WTC11 (cell line): ENCODE results near the gene SH2D3C. TPM values are rescaled to one million over a fixed set of nuclear protein-coding genes. Genes with fewer than 3 reads are reported as not detected.

ENCODE experiments used
- ATAC-seq: fragments of 200-7000 bp; cut with Tn5 transposase; 2 replicates; pipeline ENCODE4 v1.10.0; 2021; ENCODE audit warnings: mild to moderate bottlenecking, moderate library complexity
- CTCF ChIA-PET: fragments of 300-600 bp; sonication (Branson Sonifier 250); formaldehyde crosslinking; loops from one replicate; lab custom pipeline; 2021; ENCODE audit warnings: antibody characterized with exemption; lab: Charles Lee
- POLR2A ChIA-PET: fragments of 350-600 bp; sonication (Branson Sonifier 250); formaldehyde crosslinking; loops from one replicate; lab custom pipeline; 2021; ENCODE audit warnings: antibody characterized with exemption; lab: Charles Lee
- DNase-seq: peaks from one replicate; pipeline ENCODE4 v3.0.0; 2021; ENCODE audit warnings: low spot score
- H3K27ac Mint-ChIP-seq: 2 replicates; pipeline ENCODE4 v1.8.0; 2021; ENCODE audit warnings: mixed read lengths
- H3K27me3 Mint-ChIP-seq: 2 replicates; pipeline ENCODE4 v1.8.0; 2021; ENCODE audit warnings: low read depth, mild to moderate bottlenecking, moderate library complexity, mixed read lengths
- H3K36me3 Mint-ChIP-seq: 2 replicates; pipeline ENCODE4 v1.8.0; 2021; ENCODE audit warnings: mixed read lengths
- H3K4me1 Mint-ChIP-seq: 2 replicates; pipeline ENCODE4 v1.8.0; 2022; ENCODE audit warnings: mixed read lengths
- H3K4me3 Mint-ChIP-seq: 2 replicates; pipeline ENCODE4 v1.8.0; 2021; ENCODE audit warnings: mild to moderate bottlenecking, moderate library complexity, mixed read lengths
- H3K9me3 Mint-ChIP-seq: 2 replicates; pipeline ENCODE4 v1.8.0; 2021; ENCODE audit warnings: mixed read lengths
- AR ChIP-seq: fragments of 250-450 bp; sonication (Bioruptor Pico); IDR thresholded peaks from 2 replicates; pipeline ENCODE4 v1.9.0; 2021; ENCODE audit warnings: mild to moderate bottlenecking
- CREB1 ChIP-seq: sonication (generic); formaldehyde crosslinking; IDR thresholded peaks from 2 replicates; pipeline ENCODE4 v1.8.0; 2023; ENCODE audit warnings: mild to moderate bottlenecking, missing genetic modification reagents
- CTCF ChIP-seq: fragments of 200-600 bp; IDR thresholded peaks from 2 replicates; pipeline ENCODE4 v1.8.0; 2022; ENCODE audit warnings: antibody characterized with exemption
- E2F4 ChIP-seq: sonication (generic); formaldehyde crosslinking; IDR thresholded peaks from 2 replicates; pipeline ENCODE4 v1.8.1; 2022; ENCODE audit warnings: low read depth, mild to moderate bottlenecking, moderate library complexity, missing genetic modification reagents, borderline replicate concordance
- EMX1 ChIP-seq: fragments of 250-450 bp; sonication (Bioruptor Pico); IDR thresholded peaks from 2 replicates; pipeline ENCODE4 v1.8.0; 2021; ENCODE audit warnings: mild to moderate bottlenecking
- FOXJ3 ChIP-seq: sonication (generic); formaldehyde crosslinking; IDR thresholded peaks from 2 replicates; pipeline ENCODE4 v1.9.0; 2021; ENCODE audit warnings: missing genetic modification reagents, mild to moderate bottlenecking, borderline replicate concordance
- FOXK1 ChIP-seq: sonication (generic); formaldehyde crosslinking; IDR thresholded peaks from 2 replicates; pipeline ENCODE4 v1.8.0; 2022; ENCODE audit warnings: mild to moderate bottlenecking, moderate library complexity, missing genetic modification reagents
- GABPB1 ChIP-seq: sonication (generic); formaldehyde crosslinking; IDR thresholded peaks from 2 replicates; pipeline ENCODE4 v1.8.1; 2023; ENCODE audit warnings: mild to moderate bottlenecking, missing genetic modification reagents
- IRF2 ChIP-seq: sonication (generic); formaldehyde crosslinking; IDR thresholded peaks from 2 replicates; pipeline ENCODE4 v1.8.0; 2022; ENCODE audit warnings: low read depth, missing genetic modification reagents, borderline replicate concordance
- JAZF1 ChIP-seq: fragments of 250-450 bp; sonication (Bioruptor Pico); IDR thresholded peaks from 2 replicates; pipeline ENCODE4 v1.9.0; 2021; ENCODE audit warnings: moderate library complexity, mild to moderate bottlenecking, inconsistent platforms
- KAT7 ChIP-seq: sonication (generic); formaldehyde crosslinking; IDR thresholded peaks from 2 replicates; pipeline ENCODE4 v1.8.1; 2023; ENCODE audit warnings: missing genetic modification reagents, mild to moderate bottlenecking, borderline replicate concordance
- MAX ChIP-seq: sonication (generic); formaldehyde crosslinking; IDR thresholded peaks from 2 replicates; pipeline ENCODE4 v1.8.0; 2022; ENCODE audit warnings: mild to moderate bottlenecking, missing genetic modification reagents
- MLX ChIP-seq: sonication (generic); formaldehyde crosslinking; IDR thresholded peaks from 2 replicates; pipeline ENCODE4 v1.8.1; 2023; ENCODE audit warnings: mild to moderate bottlenecking, missing genetic modification reagents, moderate library complexity
- PRRX2 ChIP-seq: fragments of 250-450 bp; sonication (Bioruptor Pico); IDR thresholded peaks from 2 replicates; pipeline ENCODE4 v1.8.0; 2021; ENCODE audit warnings: mild to moderate bottlenecking
- RORB ChIP-seq: fragments of 250-450 bp; sonication (Bioruptor Pico); IDR thresholded peaks from 2 replicates; pipeline ENCODE4 v1.9.0; 2021; ENCODE audit warnings: mild to moderate bottlenecking
- TEAD4 ChIP-seq: sonication (generic); formaldehyde crosslinking; IDR thresholded peaks from 2 replicates; pipeline ENCODE4 v1.8.0; 2022; ENCODE audit warnings: mild to moderate bottlenecking, missing genetic modification reagents
- ZBTB21 ChIP-seq: sonication (generic); formaldehyde crosslinking; IDR thresholded peaks from 2 replicates; pipeline ENCODE4 v1.8.1; 2023; ENCODE audit warnings: mild to moderate bottlenecking, missing genetic modification reagents, borderline replicate concordance
- ZNF138 ChIP-seq: sonication (generic); formaldehyde crosslinking; conservative IDR thresholded peaks from 2 replicates; pipeline ENCODE4 v1.8.1; 2022; ENCODE audit warnings: mild to moderate bottlenecking, moderate library complexity, missing genetic modification reagents
- ZSCAN18 ChIP-seq: fragments of 250-450 bp; sonication (Bioruptor Pico); IDR thresholded peaks from 2 replicates; pipeline ENCODE4 v2.1.2; 2022; ENCODE audit warnings: mild to moderate bottlenecking, moderate library complexity
- total RNA-seq: library from RNA; stranded (reverse); gene quantifications from 3 replicates; pipeline ENCODE4 v1.2.3, GENCODE V29; 2021

Gene SH2D3C
- total RNA-seq, 1 experiment from 2014 or later = 5.4 TPM

GRCh38 chr9:127763918-127764384 lies 14.5 kb downstream of the SH2D3C start:
- H3K4me3 Mint-ChIP-seq = no peak overlapping the region
- H3K27ac Mint-ChIP-seq = peak overlapping the region; percentile 8; the same call in 1 of the 2 replicates

GRCh38 chr9:127762111-127762676 lies 16.3 kb downstream of the SH2D3C start:
- DNase-seq (no peak), ATAC-seq (peak; percentile 10)
- CTCF ChIA-PET = interaction anchor here (0.8 to 3.1 kb wide), 6 partner anchors 9 to 159 kb away, joined by 3 to 30 read pairs (median 6); partner anchors contain the start of genes CDK9, FPGS and TOR2A
- H3K4me3 Mint-ChIP-seq = 0 out of 2 replicates have a peak overlapping the region, but pooled peaks have one; percentile 7
- no peaks in the 10 kb centered on the region for H3K36me3 Mint-ChIP-seq
- no peak for TF ChIP-seq PRRX2 (CRISPR knock-in tag)
- TF ChIP-seq FOXJ3 (CRISPR knock-in tag) = no peak
- peaks cover 12% of the 10 kb centered on the region for H3K27me3 Mint-ChIP-seq
- no peak overlapping the region for H3K27ac Mint-ChIP-seq
- POLR2A ChIA-PET = interaction anchor here (0.6 kb wide), 1 partner anchor 168 kb away, joined by 3 read pairs; no protein-coding TSS in a partner anchor
- peaks cover 33% of the 10 kb centered on the region for H3K4me1 Mint-ChIP-seq
- H3K9me3 Mint-ChIP-seq = no peaks in the 10 kb centered on the region

More at GRCh38 chr9:127763918-127764384, 14.5 kb downstream of the SH2D3C start:
- Mint-ChIP-seq H3K27me3 (peaks cover 4% of the 10 kb centered on the region; the same call in 1 of the 2 replicates), H3K4me1 (peaks cover 44% of the 10 kb centered on the region), H3K36me3 (no peaks in the 10 kb centered on the region), H3K9me3 (no peaks in the 10 kb centered on the region)
- DNase-seq (peak; percentile 78), ATAC-seq (peak; percentile 78)
- CTCF ChIA-PET = interaction anchor here (0.6 to 3.1 kb wide), 23 partner anchors 9 to 275 kb away, joined by 3 to 30 read pairs (median 4); partner anchors contain the start of genes CDK9, FPGS, ST6GALNAC4 and TOR2A
- TF ChIP-seq EMX1 (CRISPR knock-in tag) = no peak
- TF ChIP-seq CTCF = 0 out of 2 replicates have a peak, but pooled peaks have one; percentile 37
- POLR2A ChIA-PET = interaction anchor here (0.5 kb wide), 1 partner anchor 364 kb away, joined by 4 read pairs; no protein-coding TSS in a partner anchor

- DNase-seq = no peak
- POLR2A ChIA-PET = interaction anchor here (1.0 kb wide), 1 partner anchor 19 kb away, joined by 3 read pairs; no protein-coding TSS in a partner anchor
- H3K27ac Mint-ChIP-seq = no peak overlapping the region
- H3K4me3 Mint-ChIP-seq = no peak overlapping the region
- CTCF ChIA-PET = interaction anchor here (0.7 to 3.1 kb wide), 4 partner anchors 10 to 160 kb away, joined by 3 to 30 read pairs (median 6); partner anchors contain the start of gene TOR2A
- no peaks in the 10 kb centered on the region for H3K36me3 Mint-ChIP-seq
- H3K27me3 Mint-ChIP-seq = peaks cover 18% of the 10 kb centered on the region
- no peaks in the 10 kb centered on the region for H3K9me3 Mint-ChIP-seq
- no peak; the same call in 1 of the 2 replicates for ATAC-seq
- H3K4me1 Mint-ChIP-seq = peaks cover 30% of the 10 kb centered on the region
- TF ChIP-seq ZBTB21 (CRISPR knock-in tag) (no peak), CREB1 (CRISPR knock-in tag) (no peak), TEAD4 (CRISPR knock-in tag) (no peak), RORB (CRISPR knock-in tag) (no peak), ZSCAN18 (no peak), MLX (CRISPR knock-in tag) (no peak), IRF2 (CRISPR knock-in tag) (no peak), MAX (CRISPR knock-in tag) (no peak), JAZF1 (no peak), KAT7 (CRISPR knock-in tag) (no peak), GABPB1 (CRISPR knock-in tag) (no peak), ZNF138 (no peak), E2F4 (CRISPR knock-in tag) (no peak), FOXK1 (CRISPR knock-in tag) (no peak), EMX1 (CRISPR knock-in tag) (no peak), AR (CRISPR knock-in tag) (no peak)
Measured at GRCh38 chr9:127761491-127761956, 16.9 kb downstream of the SH2D3C start.
